B cell (primary cell): ENCODE results near the gene ZNF831.

Source experiments
- EZH2 ChIP-seq: IDR thresholded peaks from 2 replicates; pipeline ENCODE4 v1.6.1; 2012; ENCODE audit warnings: borderline replicate concordance, low read depth, mild to moderate bottlenecking, moderate library complexity, low read length; ENCODE audit not compliant: insufficient read depth, poor library complexity, severe bottlenecking
- TF ChIP-seq, protein P1 (sequence below): fragments of 200-600 bp; IDR thresholded peaks from one replicate; pipeline ENCODE4 v1.8.0; 2022; ENCODE audit warnings: antibody characterized with exemption, mild to moderate bottlenecking

DNA sequence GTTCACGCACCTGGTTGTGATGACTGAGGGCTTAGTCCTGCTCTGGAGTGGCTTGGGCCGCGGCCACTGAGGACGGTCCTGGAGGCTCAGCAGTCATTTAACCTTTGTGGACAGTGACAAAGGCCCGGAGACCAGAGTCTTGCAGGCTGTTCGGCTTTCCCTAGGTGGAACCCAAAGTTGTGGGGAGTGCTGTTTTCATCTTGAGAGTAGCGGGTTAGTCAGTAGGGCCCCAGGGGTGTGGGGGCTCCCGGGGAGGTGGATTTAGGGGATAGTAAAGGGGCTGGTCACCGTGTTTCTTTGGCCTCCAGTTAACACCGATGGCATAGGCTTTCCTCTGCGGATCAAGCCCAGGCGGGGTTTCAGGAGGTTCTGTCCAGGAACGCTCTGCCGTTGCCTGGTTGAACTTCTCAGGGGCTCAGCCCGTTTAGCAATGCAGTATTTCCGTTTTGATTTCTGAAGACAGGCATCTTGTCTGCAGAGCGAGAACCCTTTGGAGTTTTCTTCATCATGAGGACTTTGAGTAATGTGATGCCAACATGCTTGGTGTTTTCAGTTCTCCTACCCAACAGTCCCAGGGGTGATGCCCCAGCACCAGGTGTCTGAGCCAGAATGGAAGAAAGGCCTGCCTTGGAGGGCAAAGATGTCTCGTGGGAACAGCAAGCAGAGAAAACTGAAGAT is 31.8 kb downstream of the ZNF831 start:
- TF ChIP-seq, protein P1, sequence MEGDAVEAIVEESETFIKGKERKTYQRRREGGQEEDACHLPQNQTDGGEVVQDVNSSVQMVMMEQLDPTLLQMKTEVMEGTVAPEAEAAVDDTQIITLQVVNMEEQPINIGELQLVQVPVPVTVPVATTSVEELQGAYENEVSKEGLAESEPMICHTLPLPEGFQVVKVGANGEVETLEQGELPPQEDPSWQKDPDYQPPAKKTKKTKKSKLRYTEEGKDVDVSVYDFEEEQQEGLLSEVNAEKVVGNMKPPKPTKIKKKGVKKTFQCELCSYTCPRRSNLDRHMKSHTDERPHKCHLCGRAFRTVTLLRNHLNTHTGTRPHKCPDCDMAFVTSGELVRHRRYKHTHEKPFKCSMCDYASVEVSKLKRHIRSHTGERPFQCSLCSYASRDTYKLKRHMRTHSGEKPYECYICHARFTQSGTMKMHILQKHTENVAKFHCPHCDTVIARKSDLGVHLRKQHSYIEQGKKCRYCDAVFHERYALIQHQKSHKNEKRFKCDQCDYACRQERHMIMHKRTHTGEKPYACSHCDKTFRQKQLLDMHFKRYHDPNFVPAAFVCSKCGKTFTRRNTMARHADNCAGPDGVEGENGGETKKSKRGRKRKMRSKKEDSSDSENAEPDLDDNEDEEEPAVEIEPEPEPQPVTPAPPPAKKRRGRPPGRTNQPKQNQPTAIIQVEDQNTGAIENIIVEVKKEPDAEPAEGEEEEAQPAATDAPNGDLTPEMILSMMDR: no peak
- no peak for TF ChIP-seq EZH2
